ENCODE measurements around the gene LPP.

DNA sequence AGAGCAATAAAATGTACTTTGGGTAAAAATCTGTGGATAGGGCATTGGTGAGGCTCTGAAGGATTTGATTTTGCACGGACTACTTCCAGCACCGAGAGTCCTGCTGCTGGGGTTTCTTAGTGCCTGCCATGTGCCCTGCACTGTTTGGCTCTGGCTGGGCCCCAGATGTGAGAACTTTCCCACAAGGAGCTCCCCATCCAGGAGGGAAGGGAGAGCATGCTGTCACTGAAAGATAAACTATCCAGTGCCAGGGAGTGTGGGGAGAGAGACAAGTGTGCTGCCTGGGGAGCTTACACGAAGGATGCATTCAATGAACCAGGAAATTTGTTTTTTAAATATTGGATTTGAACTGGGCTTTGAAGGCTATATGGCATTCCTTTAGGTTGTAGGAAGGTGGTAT lies 30.2 kb downstream of the LPP start:
- TF ChIP-seq CTCF (IDR thresholded peaks at IDR 0.05): no peak
- TF ChIP-seq POLR2A (IDR thresholded peaks at IDR 0.05): no peak
